Muscle of back (tissue), 11 donors: Measurements from ENCODE around the gene SPATS2. TPM values are rescaled to one million over a fixed set of nuclear protein-coding genes. Genes with fewer than 3 reads are reported as not detected.

Experiments used
- DNase-seq, 3 donors: peaks; one replicate each; pipeline versions ENCODE4 v3.0.0 to v3.0.0-alpha.2; 2013
- polyA plus RNA-seq, 10 donors: library from polyadenylated mRNA; unstranded; fragments of 120-200 nt; gene quantifications; one replicate each; pipeline ENCODE4 v1.2.1, GENCODE V29; 2013; ENCODE audit not compliant: insufficient read length in 10 of 10

The SPATS2 gene
- polyA plus RNA-seq, 10 donors: 23.0 to 37.0 (median 28.1) TPM

- DNase-seq: no peak
These were observed 91.6 kb downstream of the SPATS2 start for GRCh38 chr12:49458816-49459215.

- no peak for DNase-seq
These were observed 94.0 kb downstream of the SPATS2 start for GRCh38 chr12:49461221-49461620.

- peak in 1 of 3 donors; percentile 12 for DNase-seq
These were observed 95.0 kb downstream of the SPATS2 start for GRCh38 chr12:49462083-49462744.

- no peak for DNase-seq
These were observed 97.9 kb downstream of the SPATS2 start for GRCh38 chr12:49465132-49465531.

DNA sequence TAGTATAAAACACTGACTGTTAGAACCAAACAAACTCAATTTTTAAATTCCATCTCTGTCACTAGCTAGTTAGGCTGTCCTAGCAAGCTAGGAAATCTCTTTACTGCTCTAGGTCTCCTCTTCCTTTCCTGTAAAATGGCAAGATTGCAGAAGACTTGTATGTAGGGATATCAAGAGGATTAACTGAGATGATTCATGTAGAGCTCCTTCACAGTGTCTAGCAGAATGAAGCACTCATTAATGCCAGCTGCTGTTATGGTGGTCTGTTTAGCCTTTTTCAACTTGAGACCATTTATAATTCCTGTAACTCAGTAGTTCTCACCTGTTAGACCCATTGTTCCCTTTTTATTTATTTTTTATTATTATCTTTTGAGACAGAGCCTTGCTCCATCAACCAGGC lies 103.7 kb downstream of the SPATS2 start:
- DNase-seq: no peak

DNA sequence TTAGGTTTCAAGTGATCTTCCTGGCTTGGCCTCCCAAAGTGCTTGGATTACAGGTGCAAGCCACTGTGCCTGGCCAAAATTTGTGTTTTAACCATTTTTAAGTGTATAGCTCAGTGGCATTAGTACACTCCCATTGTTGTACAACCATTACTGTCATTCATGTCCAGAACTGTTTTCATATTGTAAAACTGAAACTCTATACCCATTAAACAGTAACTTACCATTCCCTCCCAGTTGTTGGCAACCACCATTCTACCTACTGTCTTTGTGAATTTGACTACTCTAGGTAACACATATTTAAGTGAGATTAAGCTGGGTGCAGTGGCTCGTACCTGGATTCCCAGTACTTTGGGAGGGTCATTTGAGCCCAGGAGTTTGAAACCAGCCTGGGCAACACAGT lies 104.3 kb downstream of the SPATS2 start:
- DNase-seq: no peak

GRCh38 chr12:49476091-49476490 lies 108.8 kb downstream of the SPATS2 start:
- DNase-seq: no peak

DNA sequence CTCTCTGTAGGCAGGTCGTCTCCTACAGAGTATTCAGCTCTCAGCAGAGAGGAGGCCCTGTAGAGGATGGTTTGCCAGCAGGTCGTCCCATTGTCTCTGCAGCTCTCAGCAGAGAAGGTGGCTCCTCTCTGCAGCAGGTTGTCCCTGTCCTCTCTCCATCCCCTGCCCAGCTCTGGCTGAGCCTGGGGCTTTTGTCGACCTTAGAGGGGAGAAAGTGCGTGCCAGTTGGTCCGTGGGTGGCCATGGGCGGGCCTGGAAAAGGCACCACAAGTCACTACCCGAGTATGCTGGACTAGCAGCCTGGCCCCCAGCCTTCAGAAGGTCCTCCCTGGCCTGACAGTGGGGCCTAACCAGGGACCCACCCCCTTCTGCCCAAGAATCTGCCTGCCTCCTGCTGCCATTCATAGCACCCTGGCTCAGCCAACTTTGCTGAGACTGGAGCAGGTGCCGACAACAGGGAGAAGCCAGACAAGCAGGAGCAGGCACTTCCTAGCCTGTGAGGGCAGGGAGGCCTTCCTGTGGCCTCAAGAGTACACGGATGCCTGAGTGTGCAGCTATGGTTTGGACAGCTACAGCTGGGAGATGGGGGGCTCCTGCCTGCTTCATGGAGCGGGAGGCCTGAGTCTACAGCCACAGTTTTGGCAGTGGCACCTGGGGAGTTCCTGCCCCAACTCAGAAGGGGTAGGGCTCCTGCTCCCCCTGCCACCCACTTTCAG lies 111.8 kb downstream of the SPATS2 start:
- DNase-seq: no peak

GRCh38 chr12:49482095-49483051 lies 115.1 kb downstream of the SPATS2 start:
- no peak for DNase-seq

DNA sequence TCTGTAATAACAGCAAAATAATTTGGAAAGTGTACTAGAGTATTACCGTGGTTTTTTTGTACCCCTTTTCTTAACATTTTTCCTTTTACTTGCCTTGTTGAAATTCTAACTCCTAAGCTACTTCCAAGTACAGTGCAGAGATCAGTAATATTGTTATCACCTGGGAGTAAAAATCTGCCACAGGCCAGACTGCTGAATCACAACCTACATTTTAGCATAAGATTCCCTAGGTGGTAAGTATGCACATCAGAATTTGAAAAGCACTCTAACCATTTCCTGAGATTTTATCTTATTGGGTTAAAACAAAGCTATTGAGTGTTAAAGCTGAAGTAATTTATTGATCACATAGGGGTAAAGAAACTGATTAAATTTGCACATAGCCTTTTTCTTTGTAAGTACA lies 116.4 kb downstream of the SPATS2 start:
- DNase-seq: no peak

DNA sequence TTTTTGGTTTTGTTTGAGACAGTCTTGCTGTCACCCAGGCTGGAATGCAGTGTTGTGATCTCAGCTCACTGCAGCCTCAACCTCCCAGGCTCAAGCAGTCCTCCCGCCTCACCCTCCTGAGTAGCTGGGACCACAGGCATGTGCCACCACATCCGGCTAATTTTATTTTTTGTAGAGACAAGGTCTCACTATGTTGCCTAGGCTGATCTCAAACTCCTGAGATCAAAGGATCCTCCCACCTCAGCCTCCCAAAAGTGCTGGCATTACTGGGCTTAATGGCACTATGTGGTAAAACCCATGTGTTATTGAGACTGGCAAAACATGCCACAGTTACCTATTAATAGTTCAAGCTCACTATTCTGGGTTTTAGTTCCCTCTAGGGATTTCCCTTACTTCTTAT lies 120.3 kb downstream of the SPATS2 start:
- DNase-seq: no peak

DNA sequence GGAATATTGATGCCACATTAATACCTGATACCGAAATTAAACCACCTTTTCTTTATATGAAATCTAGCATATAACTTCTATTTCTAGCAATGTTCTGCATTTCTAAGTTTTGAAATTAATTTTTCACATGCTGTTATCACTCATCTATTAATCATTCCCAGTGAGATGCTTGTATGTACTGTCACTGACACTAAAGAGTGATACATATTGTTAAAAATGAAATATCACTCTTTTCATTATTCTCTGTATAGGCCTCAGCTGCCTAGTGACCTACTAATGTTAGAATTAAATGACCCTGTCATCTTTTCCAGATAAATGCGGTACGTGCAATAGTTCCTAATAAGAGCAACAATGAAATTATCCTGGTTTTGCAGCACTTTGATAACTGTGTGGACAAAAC lies 121.9 kb downstream of the SPATS2 start:
- DNase-seq: no peak

GRCh38 chr12:49489720-49490119 lies 122.5 kb downstream of the SPATS2 start:
- no peak for DNase-seq

DNA sequence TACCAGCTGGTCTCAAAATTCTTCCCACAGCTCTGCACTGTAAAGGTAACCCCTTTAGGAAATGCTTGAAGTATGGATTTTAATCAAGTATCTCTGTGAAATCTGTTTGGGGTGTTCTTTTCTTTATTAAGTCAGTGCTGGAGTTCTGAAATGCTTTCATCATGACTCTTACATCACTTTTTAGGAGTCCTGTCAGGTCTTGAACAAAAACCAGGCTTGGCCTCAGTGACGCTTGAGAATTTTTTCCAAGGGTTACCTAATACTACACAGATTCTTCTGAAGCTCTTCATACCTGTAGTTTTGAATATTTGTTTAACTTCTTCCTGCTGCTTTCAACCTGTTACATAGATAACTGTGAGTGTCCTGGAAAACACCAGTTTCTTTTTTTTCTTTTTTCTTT lies 124.6 kb downstream of the SPATS2 start:
- no peak for DNase-seq

GRCh38 chr12:49493900-49494299 lies 126.6 kb downstream of the SPATS2 start:
- DNase-seq: no peak

DNA sequence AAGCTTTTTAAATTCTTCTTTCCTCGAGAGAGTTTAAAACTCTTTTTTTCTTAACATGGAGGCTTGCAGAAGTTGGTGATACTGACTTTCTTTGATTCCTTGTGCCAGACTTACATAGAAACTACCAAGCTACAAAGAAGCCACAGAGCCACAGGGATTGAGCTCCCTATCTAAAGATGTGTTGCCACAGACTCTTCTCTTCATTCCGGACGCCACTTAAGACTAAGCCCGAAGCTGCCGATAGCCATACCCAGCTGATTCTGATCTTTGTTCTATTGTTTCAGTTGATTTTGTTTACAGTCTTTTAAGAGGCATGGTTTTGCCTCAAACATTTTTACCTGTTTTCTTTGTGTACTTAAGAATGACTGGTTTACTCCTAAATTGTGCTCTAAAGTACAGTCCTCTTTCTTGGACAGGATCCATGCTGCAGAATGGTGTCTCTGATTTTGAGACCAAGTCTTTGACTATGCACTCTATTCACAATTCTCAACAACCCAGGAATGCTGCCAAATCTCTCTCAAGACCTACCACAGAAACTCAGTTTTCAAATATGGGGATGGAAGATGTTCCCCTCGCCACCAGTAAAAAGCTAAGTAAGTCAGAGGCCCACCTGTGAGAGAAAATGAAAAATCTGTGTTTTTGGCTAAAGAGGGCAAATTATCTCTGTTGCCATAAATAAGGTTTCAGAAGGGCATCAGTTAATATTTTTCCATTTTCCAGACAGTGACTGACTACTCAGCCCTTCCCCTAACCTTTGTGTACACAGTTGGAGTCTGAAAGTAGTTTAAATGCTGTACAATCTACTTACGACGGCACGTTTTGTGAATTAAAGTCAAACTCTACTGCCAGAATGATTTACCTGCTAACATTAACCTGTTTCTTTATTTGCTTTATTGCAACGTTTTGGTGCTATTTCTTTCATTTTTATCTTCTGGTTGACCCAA lies 129.4 kb downstream of the SPATS2 start:
- no peak for DNase-seq

GRCh38 chr12:49501895-49502294 lies 134.6 kb downstream of the SPATS2 start:
- DNase-seq: no peak

DNA sequence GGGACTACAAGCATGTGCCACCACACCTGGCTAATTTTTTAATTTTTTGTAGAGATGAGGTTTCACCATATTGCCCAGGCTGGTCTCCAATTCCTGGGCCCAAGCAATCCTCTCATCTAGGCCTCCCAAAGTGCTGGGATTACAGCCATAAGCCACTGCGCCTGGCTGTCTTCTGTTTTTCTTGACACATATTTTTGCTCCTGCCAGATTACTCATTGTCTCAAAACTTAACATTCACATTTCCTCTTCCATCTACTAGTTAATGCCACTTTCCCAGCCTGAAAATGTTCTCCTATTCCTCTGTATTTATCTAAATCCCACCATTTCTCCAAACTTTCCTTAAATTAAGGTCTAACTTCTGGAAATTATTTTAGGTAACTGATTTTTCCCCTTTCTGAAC lies 135.3 kb downstream of the SPATS2 start:
- DNase-seq: no peak

DNA sequence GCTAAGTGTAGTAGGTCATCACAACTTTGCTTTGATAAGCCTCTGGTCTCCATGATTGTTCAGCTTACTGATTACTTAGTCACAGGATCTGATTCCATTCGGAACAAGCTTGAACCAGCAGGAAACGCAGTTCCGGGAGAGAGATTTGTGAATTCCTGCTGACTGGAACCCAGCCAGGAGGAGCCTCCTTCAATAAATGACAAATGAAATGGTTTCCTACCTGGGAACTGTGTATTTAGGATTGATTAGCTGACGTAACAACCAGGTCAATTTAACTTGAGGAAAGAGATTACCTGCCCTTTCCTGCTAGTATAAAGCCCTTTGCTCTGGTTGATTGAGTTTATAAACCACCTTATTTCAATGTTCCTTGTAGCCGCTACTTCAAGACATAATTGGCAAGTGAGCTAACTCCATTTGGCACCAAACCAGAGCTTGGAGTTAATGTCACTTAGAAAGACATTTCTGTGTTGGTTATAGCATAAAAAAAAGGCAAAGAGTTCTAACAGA lies 136.5 kb downstream of the SPATS2 start:
- DNase-seq: peak in 2 of 3 donors; percentile 20 to 26

- DNase-seq: no peak
These were observed 138.4 kb downstream of the SPATS2 start for GRCh38 chr12:49505672-49506071.

DNA sequence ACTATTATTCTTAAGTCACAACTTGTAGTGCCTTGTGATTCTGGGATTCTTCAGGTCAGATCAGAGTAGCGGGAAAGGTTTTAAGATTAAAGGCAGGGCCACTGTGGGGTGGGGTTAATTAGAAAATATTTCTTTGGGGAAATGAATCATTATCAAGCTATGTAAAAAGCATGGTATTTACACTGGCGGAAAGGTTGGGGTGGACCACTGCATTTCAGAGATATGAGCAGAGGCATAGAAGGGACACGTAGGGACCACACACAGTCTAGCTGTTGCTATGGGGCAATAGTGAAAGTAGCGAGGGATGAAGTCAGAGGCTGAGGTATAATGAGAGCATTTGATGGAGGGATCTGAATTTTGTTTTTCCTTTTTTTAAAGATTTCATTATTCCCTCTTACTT lies 139.9 kb downstream of the SPATS2 start:
- peak in 1 of 3 donors; percentile 82 for DNase-seq
